Eye (tissue), 1 donor: ENCODE measurements around the gene SLC18A2.

ENCODE experiments used
- DNase-seq: peaks from one replicate; pipeline ENCODE4 v3.0.0-alpha.2; 2015

The SLC18A2 gene

GRCh38 chr10:117239051-117239450, 1.9 kb upstream of the SLC18A2 start:
- peak; percentile 58 for DNase-seq

DNA sequence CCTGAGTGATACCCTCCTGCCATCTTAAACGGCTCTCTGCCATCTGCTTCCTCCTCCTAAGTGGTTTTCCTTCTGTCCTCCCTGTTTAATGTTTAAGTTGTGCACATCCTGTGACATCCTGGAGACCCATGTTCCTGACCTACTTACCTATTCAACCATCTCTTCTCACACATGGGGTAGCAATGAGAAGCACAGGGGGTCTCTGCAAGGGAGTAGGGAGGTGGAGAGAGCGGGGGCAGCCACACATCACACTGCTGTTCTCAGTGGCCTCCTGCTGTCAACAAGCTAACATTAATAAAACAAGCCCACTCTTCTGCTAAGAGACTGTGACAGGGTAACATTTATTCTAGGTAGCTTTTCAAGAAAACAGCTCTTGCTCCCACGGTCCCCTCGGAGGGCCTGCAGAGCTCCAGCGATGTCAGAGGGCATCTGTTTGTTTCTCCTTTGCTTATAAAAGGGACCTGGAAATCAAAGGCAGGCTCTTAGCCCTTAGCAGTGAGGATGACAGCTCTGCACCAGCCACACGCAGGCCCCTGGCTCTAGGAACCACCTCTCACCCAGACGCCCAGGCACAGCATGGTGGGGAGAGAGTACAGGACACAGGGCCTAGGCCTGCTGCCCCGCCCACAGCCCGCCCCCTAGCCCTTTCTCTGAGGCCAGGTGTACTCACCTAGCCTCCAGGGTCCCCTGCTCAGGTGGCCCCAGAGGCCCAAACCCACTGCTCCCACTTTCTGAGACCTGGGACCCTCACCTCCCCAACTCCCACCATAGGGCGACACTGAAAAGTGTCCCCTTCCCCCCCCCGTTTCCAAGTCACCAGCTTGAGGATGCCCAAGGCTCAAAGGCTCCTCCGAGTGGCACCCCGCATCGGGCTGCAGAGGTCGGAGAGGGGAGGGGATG, 943 bp upstream of the SLC18A2 start:
- peak; percentile 86 for DNase-seq

- peak; percentile 58 for DNase-seq
Measured at GRCh38 chr10:117241541-117242462, 888 bp downstream of the SLC18A2 start.

DNA sequence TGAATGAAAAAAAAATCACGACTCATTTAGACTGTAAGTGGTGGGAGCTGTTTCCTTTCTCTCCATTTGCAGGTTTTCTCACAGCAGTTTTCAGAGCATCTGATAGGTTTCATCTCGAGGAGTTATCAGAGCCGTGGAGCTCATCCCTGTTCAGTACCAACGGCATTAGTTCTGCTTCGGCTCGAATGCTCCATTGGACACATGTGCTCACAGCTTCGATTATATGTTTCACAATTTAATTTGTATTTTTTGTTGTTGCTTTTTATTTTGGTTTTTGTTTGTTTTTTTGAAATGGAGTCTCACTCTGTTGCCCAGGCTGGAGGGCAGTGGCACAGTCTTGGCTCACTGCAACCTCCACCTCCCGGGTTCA, 1.5 kb downstream of the SLC18A2 start:
- DNase-seq: no peak

GRCh38 chr10:117246997-117247671, 6.2 kb downstream of the SLC18A2 start:
- no peak for DNase-seq

- DNase-seq: no peak
Measured at GRCh38 chr10:117248750-117249465, 8.0 kb downstream of the SLC18A2 start.

DNA sequence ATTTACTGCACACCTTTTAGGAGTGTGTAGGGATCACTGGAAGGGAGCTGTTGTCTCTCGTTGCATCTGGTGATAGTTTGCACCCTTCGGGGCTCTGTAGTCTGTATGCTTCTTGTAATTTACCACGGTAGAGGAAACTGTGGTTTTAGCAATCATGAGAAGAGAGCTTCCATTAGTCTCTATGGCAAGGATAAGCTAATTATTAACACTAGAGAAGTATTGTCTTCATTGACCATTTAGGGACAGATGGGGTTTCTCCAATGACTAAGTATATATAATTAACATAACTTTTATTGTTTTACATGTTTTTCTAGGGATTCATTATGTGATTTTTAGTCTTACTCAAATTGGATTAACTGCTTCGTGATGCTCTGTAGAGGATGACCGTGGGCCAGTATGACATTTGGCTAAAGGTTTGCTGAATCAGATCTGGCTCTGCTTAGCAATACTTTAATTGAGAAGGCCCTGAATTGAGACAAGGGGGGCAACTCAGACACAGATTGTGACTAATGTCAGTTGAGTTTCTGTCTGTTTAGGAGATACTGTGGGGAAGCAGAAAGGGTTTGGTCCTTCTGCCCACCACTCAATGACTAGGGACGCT, 8.7 kb downstream of the SLC18A2 start:
- no peak for DNase-seq

GRCh38 chr10:117250411-117250810, 9.5 kb downstream of the SLC18A2 start:
- no peak for DNase-seq

- DNase-seq: no peak
Measured at GRCh38 chr10:117253908-117254307, 13.0 kb downstream of the SLC18A2 start.

DNA sequence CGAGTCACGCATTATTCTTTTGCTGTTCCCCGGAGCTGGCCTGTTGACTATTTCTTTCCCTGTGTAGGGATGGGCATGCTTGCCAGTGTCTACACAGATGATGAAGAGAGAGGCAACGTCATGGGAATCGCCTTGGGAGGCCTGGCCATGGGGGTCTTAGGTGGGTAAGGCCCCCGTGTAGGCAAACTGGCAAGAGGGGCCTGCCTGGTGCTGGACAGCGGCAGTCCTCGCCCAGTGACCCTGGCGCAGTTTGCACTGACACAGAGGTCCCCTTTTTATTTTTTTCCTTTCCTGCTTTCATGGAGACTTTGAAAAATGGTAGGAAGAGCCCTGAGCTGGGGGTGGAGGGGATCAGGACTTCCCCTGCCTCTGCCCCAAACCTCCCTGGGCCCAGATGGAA, 13.4 kb downstream of the SLC18A2 start:
- no peak for DNase-seq

GRCh38 chr10:117254774-117255735, 14.1 kb downstream of the SLC18A2 start:
- no peak for DNase-seq

DNA sequence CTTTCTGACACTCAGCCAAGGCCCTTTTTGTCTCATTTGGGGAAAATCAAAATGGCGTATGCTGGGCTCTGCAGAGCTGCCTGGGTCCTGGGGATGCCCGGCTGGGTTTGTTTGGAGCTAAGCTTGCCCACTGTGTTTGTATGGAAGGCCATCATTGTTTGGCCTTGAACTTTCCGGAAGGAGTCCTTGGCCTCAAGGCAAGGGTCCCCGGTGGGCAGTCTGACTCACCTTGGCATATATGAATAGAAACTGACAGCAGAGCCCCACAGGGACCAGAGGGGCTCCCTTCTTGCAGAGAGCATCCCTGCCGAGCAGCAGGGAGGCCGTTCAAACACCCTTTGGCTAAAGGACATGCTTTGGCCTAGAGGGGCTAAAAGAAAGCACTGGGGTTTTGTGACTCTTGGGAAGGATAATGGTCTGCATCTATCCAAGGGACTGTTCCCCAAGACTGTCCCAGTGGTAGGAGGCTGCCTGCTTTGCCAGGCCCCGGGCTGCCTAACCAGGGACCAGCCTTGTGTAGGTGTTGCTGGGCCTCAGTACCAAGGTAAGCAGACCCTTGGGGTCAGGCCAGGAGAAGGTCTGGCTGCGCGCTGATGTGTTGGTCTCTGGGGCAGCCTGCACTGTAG, 15.0 kb downstream of the SLC18A2 start:
- DNase-seq: no peak

DNA sequence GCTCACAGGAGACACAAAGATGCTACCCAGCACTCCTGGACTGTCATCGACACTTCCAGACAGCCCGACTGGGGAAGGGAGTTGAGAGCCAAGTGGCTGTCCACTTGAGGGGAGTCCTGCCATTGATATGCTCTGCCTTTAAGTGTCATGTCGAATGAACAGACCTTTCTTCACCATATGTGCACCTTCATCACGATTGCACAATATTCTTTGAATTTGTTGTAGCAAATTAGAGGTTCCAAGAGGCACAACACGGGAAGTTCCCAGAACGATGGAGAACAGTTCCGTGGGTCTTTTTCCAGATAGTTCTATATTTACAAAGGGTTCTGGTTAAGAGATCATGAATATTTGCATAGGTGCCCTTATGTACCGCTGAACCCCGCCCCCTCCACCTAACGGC, 16.0 kb downstream of the SLC18A2 start:
- no peak for DNase-seq

GRCh38 chr10:117257721-117258120, 16.8 kb downstream of the SLC18A2 start:
- DNase-seq: peak; percentile 73

DNA sequence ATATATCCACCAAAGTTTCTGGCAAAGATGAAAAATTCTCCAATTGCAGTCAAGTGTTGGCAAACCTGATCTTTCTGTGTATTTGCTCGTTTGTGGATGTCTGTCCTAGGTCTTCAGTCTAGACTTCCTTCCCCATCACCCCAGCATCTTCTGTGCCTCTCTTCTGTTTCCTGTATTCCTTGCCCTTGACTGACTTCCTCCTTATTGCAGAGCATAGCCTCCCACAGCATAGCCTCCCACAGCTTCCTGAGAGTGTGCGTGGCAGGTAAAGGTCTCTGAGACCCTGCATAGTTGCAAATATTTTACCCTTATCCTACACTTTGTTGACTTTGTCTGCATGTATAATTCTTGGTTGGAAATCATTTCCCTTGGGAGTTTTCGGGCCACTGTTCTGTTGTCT, 18.4 kb downstream of the SLC18A2 start:
- no peak for DNase-seq

GRCh38 chr10:117260084-117260483, 19.2 kb downstream of the SLC18A2 start:
- no peak for DNase-seq

GRCh38 chr10:117261501-117261900, 20.6 kb downstream of the SLC18A2 start:
- DNase-seq: no peak

DNA sequence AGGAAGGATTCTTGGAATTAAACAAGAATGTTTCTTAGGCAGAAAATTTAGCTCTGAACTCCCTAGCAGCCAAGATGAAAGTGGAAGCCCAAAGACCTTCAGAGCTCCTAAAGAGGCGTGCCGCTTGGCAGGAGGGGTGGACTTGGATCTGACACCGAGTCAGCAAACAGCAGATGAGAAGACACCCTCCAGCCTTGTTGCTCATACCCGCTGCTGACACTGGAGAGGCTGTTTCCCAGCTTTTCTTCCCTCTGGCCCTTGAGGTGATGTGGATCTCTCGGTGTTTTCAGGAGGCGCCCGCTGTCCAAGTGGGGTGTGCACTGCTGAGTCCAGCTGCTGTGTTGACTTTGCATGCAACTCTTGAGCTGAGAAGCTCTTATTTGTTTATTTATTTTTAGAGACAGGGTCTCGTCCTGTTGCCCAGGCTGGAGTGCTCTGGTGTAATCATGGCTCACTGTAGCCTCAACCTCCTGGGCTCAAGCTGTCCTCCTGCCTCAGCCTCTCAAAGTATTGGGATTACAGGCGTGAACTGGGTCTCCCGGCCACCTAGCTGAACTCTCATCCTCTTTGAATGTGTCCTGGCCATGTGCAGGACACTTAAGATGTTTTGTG, 21.5 kb downstream of the SLC18A2 start:
- no peak for DNase-seq

GRCh38 chr10:117262903-117263293, 22.0 kb downstream of the SLC18A2 start:
- no peak for DNase-seq

- peak; percentile 49 for DNase-seq
Measured at GRCh38 chr10:117264782-117265181, 23.9 kb downstream of the SLC18A2 start.
